ENCODE results near the gene EXT2. TPM values are rescaled to one million over a fixed set of nuclear protein-coding genes. Genes with fewer than 3 reads are reported as not detected.

EXT2 gene
- total RNA-seq, 1 experiment from 2014 or later: 42.8 TPM

- Histone ChIP-seq H2AFZ (ENCODE audit: low read depth, low read length, poor library complexity, severe bottlenecking) (no peak overlapping the region), H4K20me1 (ENCODE audit: insufficient read depth) (no peaks in the 10 kb centered on the region), H3K27ac (ENCODE audit: low read depth, low read length) (no peak overlapping the region), H3K36me3 (ENCODE audit: control insufficient read depth in 1 of 2, insufficient read depth in 2 of 2, low read length in 2 of 2) (no peaks in the 10 kb centered on the region), H3K9me3 (ENCODE audit: control insufficient read depth in 1 of 2, insufficient read depth in 1 of 2, low read depth in 1 of 2, low read length in 2 of 2) (no peaks in the 10 kb centered on the region), H3K9ac (ENCODE audit: low read length) (no peak overlapping the region), H3K4me1 (ENCODE audit: control insufficient read depth in 1 of 2, insufficient read depth in 2 of 2, low read length in 2 of 2) (no peaks in the 10 kb centered on the region), H3K4me3 (replicated peaks in 1 of 2; ENCODE audit: low read depth in 1 of 2, low read length in 2 of 2) (no peak overlapping the region), H3K27me3 (ENCODE audit: insufficient read depth, low read length) (no peaks in the 10 kb centered on the region), H3K9me2 (ENCODE audit: insufficient read depth) (no peaks in the 10 kb centered on the region), H3K4me2 (ENCODE audit: low read length) (no peak overlapping the region), H3K79me2 (ENCODE audit: insufficient read depth, low read length) (no peaks in the 10 kb centered on the region)
- ChIA-PET RAD21 (ENCODE audit: low non-redundant PET in 1 of 2, low total read pairs in 2 of 2, uncharacterized antibody in 2 of 2, unreplicated experiment in 2 of 2) (no interaction called here), CTCF (no interaction called here), POLR2A (no interaction called here)
- no peak for DNase-seq (ENCODE audit: low read depth, low spot score)
- TF ChIP-seq POLR2AphosphoS5 (IDR thresholded peaks at IDR 0.05; ENCODE audit: low read depth, low read length) (no peak), CEBPB (IDR thresholded peaks at IDR 0.05; ENCODE audit: low read depth) (no peak), EZH2phosphoT487 (IDR thresholded peaks at IDR 0.05; ENCODE audit: borderline replicate concordance) (no peak), SRF (IDR thresholded peaks at IDR 0.05; ENCODE audit: low read depth) (no peak), POLR2A (IDR thresholded peaks at IDR 0.05; ENCODE audit: borderline replicate concordance, extremely low read depth, insufficient read depth, insufficient read length) (no peak), TCF7L2 (IDR thresholded peaks at IDR 0.05; ENCODE audit: borderline replicate concordance, extremely low read depth, insufficient read depth, insufficient read length) (no peak), EGR1 (IDR thresholded peaks at IDR 0.05; ENCODE audit: low read depth) (no peak), FOSL1 (IDR thresholded peaks at IDR 0.05; ENCODE audit: low read depth) (no peak), JUND (IDR thresholded peaks at IDR 0.05) (no peak), ZFX (IDR thresholded peaks at IDR 0.05) (no peak), ZNF274 (IDR thresholded peaks at IDR 0.05; ENCODE audit: low read depth, low read length) (no peak), YY1 (IDR thresholded peaks at IDR 0.05; ENCODE audit: extremely low read depth, insufficient replicate concordance, low read depth, low read length) (no peak), SIN3A (IDR thresholded peaks at IDR 0.05; ENCODE audit: low read depth) (no peak), EZH2 (IDR thresholded peaks at IDR 0.05) (no peak)
- TF ChIP-seq, protein P1, sequence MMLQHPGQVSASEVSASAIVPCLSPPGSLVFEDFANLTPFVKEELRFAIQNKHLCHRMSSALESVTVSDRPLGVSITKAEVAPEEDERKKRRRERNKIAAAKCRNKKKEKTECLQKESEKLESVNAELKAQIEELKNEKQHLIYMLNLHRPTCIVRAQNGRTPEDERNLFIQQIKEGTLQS (IDR thresholded peaks at IDR 0.05): no peak
- TF ChIP-seq, protein P2, sequence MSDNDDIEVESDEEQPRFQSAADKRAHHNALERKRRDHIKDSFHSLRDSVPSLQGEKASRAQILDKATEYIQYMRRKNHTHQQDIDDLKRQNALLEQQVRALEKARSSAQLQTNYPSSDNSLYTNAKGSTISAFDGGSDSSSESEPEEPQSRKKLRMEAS (IDR thresholded peaks at IDR 0.05): no peak
- TF ChIP-seq, protein P3, sequence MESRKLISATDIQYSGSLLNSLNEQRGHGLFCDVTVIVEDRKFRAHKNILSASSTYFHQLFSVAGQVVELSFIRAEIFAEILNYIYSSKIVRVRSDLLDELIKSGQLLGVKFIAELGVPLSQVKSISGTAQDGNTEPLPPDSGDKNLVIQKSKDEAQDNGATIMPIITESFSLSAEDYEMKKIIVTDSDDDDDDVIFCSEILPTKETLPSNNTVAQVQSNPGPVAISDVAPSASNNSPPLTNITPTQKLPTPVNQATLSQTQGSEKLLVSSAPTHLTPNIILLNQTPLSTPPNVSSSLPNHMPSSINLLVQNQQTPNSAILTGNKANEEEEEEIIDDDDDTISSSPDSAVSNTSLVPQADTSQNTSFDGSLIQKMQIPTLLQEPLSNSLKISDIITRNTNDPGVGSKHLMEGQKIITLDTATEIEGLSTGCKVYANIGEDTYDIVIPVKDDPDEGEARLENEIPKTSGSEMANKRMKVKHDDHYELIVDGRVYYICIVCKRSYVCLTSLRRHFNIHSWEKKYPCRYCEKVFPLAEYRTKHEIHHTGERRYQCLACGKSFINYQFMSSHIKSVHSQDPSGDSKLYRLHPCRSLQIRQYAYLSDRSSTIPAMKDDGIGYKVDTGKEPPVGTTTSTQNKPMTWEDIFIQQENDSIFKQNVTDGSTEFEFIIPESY (IDR thresholded peaks at IDR 0.05; ENCODE audit: extremely low read depth, insufficient replicate concordance, low read length): no peak
- BruUV-seq (replicated peaks): no TSS peak
- intact Hi-C loops (cut with micrococcal nuclease): no loop called here
- ATAC-seq: no peak
Observed at GRCh38 chr11:44279483-44279882, 184.0 kb downstream of the EXT2 start.
